ENCODE data around the gene FAM78A. TPM values are rescaled to one million over a fixed set of nuclear protein-coding genes. Genes with fewer than 3 reads are reported as not detected.
A peak's percentile ranks its signal among the peaks of the same experiment; 100 is the strongest.

FAM78A gene
- total RNA-seq, 1 experiment from 2014 or later = 3.0 TPM

GRCh38 chr9:131266266-131267229 is 9.8 kb downstream of the FAM78A start:
- CTCF ChIA-PET = interaction anchor here (0.6 to 2.8 kb wide), 3 partner anchors 10 to 83 kb away, joined by 3 to 12 read pairs (median 4); no protein-coding TSS in a partner anchor
- TF ChIP-seq USF1 (CRISPR knock-in tag; IDR thresholded peaks at IDR 0.05) (no peak), ZNF263 (CRISPR knock-in tag; IDR thresholded peaks at IDR 0.05; ENCODE audit: low read depth) (peak; percentile 66; the same call in 1 of the 2 replicates)
- H3K27ac Mint-ChIP-seq = peak overlapping the region; percentile 90
- POLR2A ChIA-PET = no interaction called here
- no peak for DNase-seq (ENCODE audit: low spot score)
- peaks cover 15% of the 10 kb centered on the region for H3K4me1 Mint-ChIP-seq
- no peaks in the 10 kb centered on the region for H3K9me3 Mint-ChIP-seq
- H3K27me3 Mint-ChIP-seq (ENCODE audit: low read depth) = no peaks in the 10 kb centered on the region
- no peaks in the 10 kb centered on the region for H3K36me3 Mint-ChIP-seq
- no peak overlapping the region for H3K4me3 Mint-ChIP-seq
- no peak for ATAC-seq

- ChIA-PET CTCF (interaction anchor here (1.1 to 1.6 kb wide), 2 partner anchors 72 to 212 kb away, joined by 3 to 9 read pairs; no protein-coding TSS in a partner anchor), POLR2A (no interaction called here)
- ATAC-seq (peak; percentile 68), DNase-seq (ENCODE audit: low spot score) (no peak)
- Mint-ChIP-seq H3K4me3 (no peak overlapping the region), H3K27ac (peak overlapping the region; percentile 54; the same call in 1 of the 2 replicates), H3K4me1 (peaks cover 5% of the 10 kb centered on the region), H3K27me3 (ENCODE audit: low read depth) (no peaks in the 10 kb centered on the region), H3K9me3 (no peaks in the 10 kb centered on the region), H3K36me3 (no peaks in the 10 kb centered on the region)
- no peak for TF ChIP-seq RELA (CRISPR knock-in tag; IDR thresholded peaks at IDR 0.05; ENCODE audit: borderline replicate concordance)
- no peak for TF ChIP-seq NFYB (CRISPR knock-in tag; conservative IDR thresholded peaks at IDR 0.05; ENCODE audit: low read depth)
- TF ChIP-seq ATF6 (CRISPR knock-in tag; IDR thresholded peaks at IDR 0.05) = no peak
- no peak for TF ChIP-seq FOXP1 (CRISPR knock-in tag; IDR thresholded peaks at IDR 0.05; ENCODE audit: borderline replicate concordance)
- no peak for TF ChIP-seq TCF7 (CRISPR knock-in tag; IDR thresholded peaks at IDR 0.05; ENCODE audit: low read depth)
- TF ChIP-seq E2F5 (CRISPR knock-in tag; IDR thresholded peaks at IDR 0.05) = no peak
- no peak for TF ChIP-seq HMGXB4 (CRISPR knock-in tag; IDR thresholded peaks at IDR 0.05)
- TF ChIP-seq CTCF (IDR thresholded peaks at IDR 0.05) = no peak
- TF ChIP-seq USF1 (CRISPR knock-in tag; IDR thresholded peaks at IDR 0.05) = no peak
- TF ChIP-seq MXD4 (CRISPR knock-in tag; IDR thresholded peaks at IDR 0.05; ENCODE audit: borderline replicate concordance) = no peak
- no peak for TF ChIP-seq USF2 (CRISPR knock-in tag; IDR thresholded peaks at IDR 0.05)
- no peak for TF ChIP-seq TEAD4 (CRISPR knock-in tag; IDR thresholded peaks at IDR 0.05)
- TF ChIP-seq ZNF232 (CRISPR knock-in tag; IDR thresholded peaks at IDR 0.05) = no peak
Observed at GRCh38 chr9:131264231-131264630, 12.1 kb downstream of the FAM78A start.
